Tibial nerve (tissue), 4 donors: ENCODE data around the gene CCNH. TPM values are rescaled to one million over a fixed set of nuclear protein-coding genes. Genes with fewer than 3 reads are reported as not detected.

Experiments used
- DNase-seq, 2 donors: peaks; one replicate each; pipeline ENCODE4 v3.0.0-alpha.2; 2019; ENCODE audit warnings: low spot score in 2 of 2
- H3K27ac ChIP-seq, 4 donors: fragments of 200-600 bp; sonication (generic) in 3 of 4; one replicate each; pipeline ENCODE4 v1.5.1; 2017 to 2019; ENCODE audit warnings: mild to moderate bottlenecking in 1 of 4
- H3K27me3 ChIP-seq, 2 donors: fragments of 200-600 bp; sonication (generic) in 1 of 2; one replicate each; pipeline versions ENCODE4 v1.5.1 to v1.6.0; 2017 to 2019
- H3K36me3 ChIP-seq, 3 donors: fragments of 200-600 bp; sonication (generic); one replicate each; pipeline ENCODE4 v1.5.1; 2018 to 2019
- H3K4me1 ChIP-seq, 4 donors: fragments of 200-600 bp; sonication (generic) in 3 of 4; one replicate each; pipeline ENCODE4 v1.5.1; 2017 to 2019
- H3K4me3 ChIP-seq, 4 donors: fragments of 200-600 bp; sonication (generic) in 3 of 4; one replicate each; pipeline ENCODE4 v1.5.1; 2017 to 2019; ENCODE audit warnings: mild to moderate bottlenecking in 1 of 4, moderate library complexity in 1 of 4
- H3K9me3 ChIP-seq, 4 donors: fragments of 200-600 bp; sonication (generic) in 3 of 4; one replicate each; pipeline ENCODE4 v1.5.1; 2017 to 2019
- EP300 ChIP-seq, 2 donors: sonication (generic); formaldehyde crosslinking; IDR thresholded peaks; one replicate each; pipeline ENCODE4 v1.6.1; 2017; ENCODE audit warnings: antibody characterized with exemption in 2 of 2, mild to moderate bottlenecking in 1 of 2
- POLR2A ChIP-seq, 2 donors: fragments of 450-650 bp; IDR thresholded peaks; one replicate each; pipeline ENCODE4 v1.6.1; 2017; ENCODE audit warnings: antibody characterized with exemption in 2 of 2, mild to moderate bottlenecking in 2 of 2, moderate library complexity in 2 of 2
- WGBS, 2 donors: methylation state at CpG; one replicate each; pipeline ENCODE4 v1.1.5; 2018; 5-methylcytosine and 5-hydroxymethylcytosine counted together
- small RNA-seq: library from RNA; depleted of rRNA; stranded (forward); fragments of <200 nt; gene quantifications from one replicate; pipeline ENCODE3, GENCODE V24; 2016
- total RNA-seq, 4 donors: library from RNA; depleted of rRNA; stranded (reverse); fragments of >200 nt; gene quantifications; one replicate each; pipeline ENCODE4 v1.1.0, GENCODE V29; 2016
- TF ChIP-seq, protein P1 (sequence below), 5 experiments: fragments of 200-600 bp in 3 of 5; fragments of 450-650 bp in 2 of 5; sonication (generic) in 3 of 5; IDR thresholded peaks; one replicate each; pipeline ENCODE4 v1.5.1; 2016 to 2019; ENCODE audit warnings: antibody characterized with exemption in 5 of 5, mild to moderate bottlenecking in 3 of 5, moderate library complexity in 2 of 5

Gene CCNH
- total RNA-seq, 4 donors from 2014 or later, result 116 to 183 (median 158) TPM

DNA sequence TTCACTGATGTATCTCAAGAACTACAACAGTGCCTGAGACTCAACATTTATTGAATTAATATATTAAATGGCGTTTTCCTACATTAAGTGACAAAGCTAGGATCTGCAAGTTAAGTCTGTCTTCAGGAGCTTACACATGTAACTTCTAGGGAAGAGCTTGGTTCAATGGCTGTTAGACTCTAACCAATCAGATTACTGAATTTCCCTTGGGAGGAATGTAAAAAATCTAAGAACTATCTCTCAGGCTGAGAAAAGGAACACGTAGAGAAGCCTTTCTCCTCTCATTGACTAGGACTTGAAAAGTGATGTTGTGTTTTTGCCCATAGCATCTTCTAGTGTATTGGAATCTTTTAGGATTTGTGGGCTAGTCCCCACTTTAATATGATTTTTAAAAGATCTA lies 53.6 kb downstream of the CCNH start:
- no peak for DNase-seq
- TF ChIP-seq, protein P1, sequence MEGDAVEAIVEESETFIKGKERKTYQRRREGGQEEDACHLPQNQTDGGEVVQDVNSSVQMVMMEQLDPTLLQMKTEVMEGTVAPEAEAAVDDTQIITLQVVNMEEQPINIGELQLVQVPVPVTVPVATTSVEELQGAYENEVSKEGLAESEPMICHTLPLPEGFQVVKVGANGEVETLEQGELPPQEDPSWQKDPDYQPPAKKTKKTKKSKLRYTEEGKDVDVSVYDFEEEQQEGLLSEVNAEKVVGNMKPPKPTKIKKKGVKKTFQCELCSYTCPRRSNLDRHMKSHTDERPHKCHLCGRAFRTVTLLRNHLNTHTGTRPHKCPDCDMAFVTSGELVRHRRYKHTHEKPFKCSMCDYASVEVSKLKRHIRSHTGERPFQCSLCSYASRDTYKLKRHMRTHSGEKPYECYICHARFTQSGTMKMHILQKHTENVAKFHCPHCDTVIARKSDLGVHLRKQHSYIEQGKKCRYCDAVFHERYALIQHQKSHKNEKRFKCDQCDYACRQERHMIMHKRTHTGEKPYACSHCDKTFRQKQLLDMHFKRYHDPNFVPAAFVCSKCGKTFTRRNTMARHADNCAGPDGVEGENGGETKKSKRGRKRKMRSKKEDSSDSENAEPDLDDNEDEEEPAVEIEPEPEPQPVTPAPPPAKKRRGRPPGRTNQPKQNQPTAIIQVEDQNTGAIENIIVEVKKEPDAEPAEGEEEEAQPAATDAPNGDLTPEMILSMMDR (IDR thresholded peaks at IDR 0.05), result no peak
- TF ChIP-seq POLR2A (IDR thresholded peaks at IDR 0.05) (no peak), EP300 (IDR thresholded peaks at IDR 0.05) (no peak)
- no peak overlapping the region for H3K27ac ChIP-seq
- peaks cover 0 to 50% (median 0%) of the 10 kb centered on the region in 3 donors for H3K36me3 ChIP-seq
- 93 to 98% methylated on average over 2 of the region's 2 CpGs for WGBS, 2 donors
- H3K9me3 ChIP-seq, result no peaks in the 10 kb centered on the region
- no peaks in the 10 kb centered on the region for H3K27me3 ChIP-seq
- H3K4me3 ChIP-seq, result no peak overlapping the region
- H3K4me1 ChIP-seq, result peaks cover 0 to 10% (median 3%) of the 10 kb centered on the region in 4 donors

DNA sequence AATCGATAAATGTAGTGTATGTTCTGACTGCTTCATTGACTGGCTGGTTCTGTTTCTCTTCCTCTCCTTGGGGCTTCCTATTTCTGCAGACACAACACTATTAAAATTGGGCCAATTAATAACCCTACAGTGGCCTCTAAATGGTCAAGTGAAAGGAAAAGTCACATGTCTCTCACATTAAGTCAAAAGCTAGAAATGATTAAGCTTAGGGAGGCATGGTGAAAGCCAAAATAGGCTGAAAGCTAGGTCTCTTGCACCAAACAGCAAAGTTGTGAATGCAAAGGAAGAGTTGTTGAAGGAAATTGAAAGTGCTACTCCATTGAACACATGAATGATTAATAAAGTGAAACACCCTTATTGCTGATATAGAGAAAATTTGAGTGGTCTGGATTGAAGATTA lies 58.2 kb downstream of the CCNH start:
- peaks cover 0 to 49% (median 0%) of the 10 kb centered on the region in 3 donors for H3K36me3 ChIP-seq
- no peak for DNase-seq
- no peak overlapping the region for H3K27ac ChIP-seq
- no peak overlapping the region for H3K4me3 ChIP-seq
- H3K9me3 ChIP-seq, result no peaks in the 10 kb centered on the region
- H3K4me1 ChIP-seq, result no peaks in the 10 kb centered on the region
- TF ChIP-seq EP300 (IDR thresholded peaks at IDR 0.05) (no peak), POLR2A (IDR thresholded peaks at IDR 0.05) (no peak)
- TF ChIP-seq, protein P1 (IDR thresholded peaks at IDR 0.05), result no peak
- 100% methylated on average over 1 of the region's 1 CpG for WGBS, 2 donors
- no peaks in the 10 kb centered on the region for H3K27me3 ChIP-seq

DNA sequence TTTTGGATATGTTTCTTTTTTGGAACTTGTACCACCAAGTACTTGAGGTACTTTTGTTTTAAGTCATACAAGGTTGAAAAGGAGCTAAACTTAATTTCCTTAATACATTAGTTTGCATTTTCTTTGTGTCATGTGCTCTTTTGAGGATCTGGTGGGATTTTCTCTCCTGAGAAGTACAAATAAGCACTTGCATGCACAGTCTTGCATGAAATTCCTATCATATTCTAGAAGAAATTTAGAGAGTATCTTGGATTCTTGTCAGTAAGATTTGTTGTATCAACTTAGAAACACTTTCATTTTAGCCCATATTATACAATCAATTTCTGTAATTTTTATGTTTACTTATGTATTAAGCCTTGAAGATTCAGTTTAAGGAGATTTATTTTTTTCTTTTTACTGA lies 64.9 kb downstream of the CCNH start:
- Histone ChIP-seq H3K36me3 (peaks cover 0 to 35% (median 0%) of the 10 kb centered on the region in 3 donors), H3K4me3 (no peak overlapping the region), H3K9me3 (no peaks in the 10 kb centered on the region), H3K27ac (no peak overlapping the region), H3K4me1 (peaks cover 0 to 7% (median 0%) of the 10 kb centered on the region in 4 donors), H3K27me3 (no peaks in the 10 kb centered on the region)
- no peak for DNase-seq
- TF ChIP-seq POLR2A (IDR thresholded peaks at IDR 0.05), result no peak
- TF ChIP-seq, protein P1 (IDR thresholded peaks at IDR 0.05), result no peak

DNA sequence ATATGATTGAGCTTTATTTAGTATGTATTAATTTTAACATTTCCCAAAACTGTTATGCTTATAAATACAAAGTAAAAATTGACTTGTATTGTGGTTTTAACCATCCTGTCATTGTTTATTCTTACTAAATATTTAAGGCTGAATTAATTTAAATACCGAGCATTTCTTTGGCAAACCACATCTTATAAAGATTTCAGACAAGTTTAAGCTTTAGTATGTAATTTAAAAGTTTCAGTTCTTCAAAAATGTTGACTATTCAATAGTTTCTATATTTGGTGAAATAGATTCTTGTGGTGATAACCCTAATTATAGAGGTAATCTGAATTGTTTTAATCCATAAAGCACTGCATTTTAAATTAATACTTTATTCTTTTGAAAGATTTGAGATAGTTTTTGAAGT lies 65.5 kb downstream of the CCNH start:
- 75 to 89% methylated on average over 1 of the region's 1 CpG for WGBS, 2 donors

More for the DNA sequence above, 65.5 kb downstream of the CCNH start:
- Histone ChIP-seq H3K27me3 (no peaks in the 10 kb centered on the region), H3K27ac (no peak overlapping the region), H3K9me3 (no peaks in the 10 kb centered on the region), H3K36me3 (peaks cover 0 to 41% (median 0%) of the 10 kb centered on the region in 3 donors), H3K4me3 (no peak overlapping the region), H3K4me1 (peaks cover 0 to 7% (median 0%) of the 10 kb centered on the region in 4 donors)
- DNase-seq, result no peak
- no peak for TF ChIP-seq EP300 (IDR thresholded peaks at IDR 0.05)
- TF ChIP-seq, protein P1 (IDR thresholded peaks at IDR 0.05), result no peak
- no peak for TF ChIP-seq POLR2A (IDR thresholded peaks at IDR 0.05)

Small RNA genes within 50 kb of the gene (small RNA-seq; reads per million reads assigned to genes)
- not detected for gene RNU6-727P

Other genes starting within 250 kb of the CCNH start
- gene RASA1, start 145.0 kb downstream of the CCNH start, total RNA-seq, result 10 to 100 TPM; 26.9 to 40.6 (median 33.7) TPM